GM19025 (cell line): Measurements from ENCODE around the gene ASB17.
A peak's percentile ranks its signal among the peaks of the same experiment; 100 is the strongest.
"Not testable (repeated sequence)": the region's sequence is repeated elsewhere in the genome, so short reads cannot be mapped to it uniquely, and the experiment has no call there.

Experiments
- ATAC-seq: cut with Tn5 transposase; IDR thresholded peaks from one replicate; pipeline ENCODE4 v1.9.1; 2021; ENCODE audit warnings: mild to moderate bottlenecking, low read depth, moderate library complexity; ENCODE audit not compliant: unreplicated experiment

Gene ASB17

GRCh38 chr1:75932304-75932703 lies at the start of gene ASB17:
ASB17 (minus strand) TSS chr1:75932404; CDS start chr1:75932291, 113 bp downstream.
- ATAC-seq: no peak

GRCh38 chr1:75980972-75981897 lies 49.0 kb upstream of the ASB17 start:
- peak; percentile 42 for ATAC-seq

GRCh38 chr1:75970631-75971030 lies 38.4 kb upstream of the ASB17 start:
- no peak for ATAC-seq

- no peak for ATAC-seq
These were observed 37.3 kb upstream of the ASB17 start for GRCh38 chr1:75969550-75969949.

GRCh38 chr1:75967719-75968118 lies 35.5 kb upstream of the ASB17 start:
- ATAC-seq: no peak

GRCh38 chr1:75964760-75965408 lies 32.7 kb upstream of the ASB17 start:
- no peak for ATAC-seq

GRCh38 chr1:75964110-75964759 lies 32.0 kb upstream of the ASB17 start:
- not testable (repeated sequence) for ATAC-seq

GRCh38 chr1:75954586-75954985 lies 22.4 kb upstream of the ASB17 start:
- no peak for ATAC-seq

GRCh38 chr1:75953461-75953860 lies 21.3 kb upstream of the ASB17 start:
- no peak for ATAC-seq

GRCh38 chr1:75952016-75952415 lies 19.8 kb upstream of the ASB17 start:
- ATAC-seq: no peak

- no peak for ATAC-seq
These were observed 18.0 kb upstream of the ASB17 start for GRCh38 chr1:75950176-75950575.

GRCh38 chr1:75943037-75943436 lies 10.8 kb upstream of the ASB17 start:
- ATAC-seq: not testable (repeated sequence)

GRCh38 chr1:75937034-75937433 lies 4.8 kb upstream of the ASB17 start:
- ATAC-seq: no peak

GRCh38 chr1:75922698-75923097 lies 9.5 kb downstream of the ASB17 start:
- ATAC-seq: no peak

GRCh38 chr1:75916834-75917233 lies 15.4 kb downstream of the ASB17 start:
- ATAC-seq: no peak

- ATAC-seq: no peak
These were observed 23.5 kb downstream of the ASB17 start for GRCh38 chr1:75908717-75909152.

- no peak for ATAC-seq
These were observed 30.8 kb downstream of the ASB17 start for GRCh38 chr1:75901371-75901770.

GRCh38 chr1:75884437-75884836 lies 47.8 kb downstream of the ASB17 start:
- no peak for ATAC-seq

GRCh38 chr1:75879985-75880384 lies 52.2 kb downstream of the ASB17 start:
- no peak for ATAC-seq

- no peak for ATAC-seq
These were observed 61.3 kb downstream of the ASB17 start for GRCh38 chr1:75870951-75871350.
